Stimulated activated CD8-positive, alpha-beta memory T cell treated with anti-CD3 and anti-CD28 coated beads, Interleukin-7, amount 100 ng/mL, for 48 hours (primary cell): Measurements from ENCODE around the gene ARSG.
A peak's percentile ranks its signal among the peaks of the same experiment; 100 is the strongest.
"Not testable (repeated sequence)": the region's sequence is repeated elsewhere in the genome, so short reads cannot be mapped to it uniquely, and the experiment has no call there.

Experiments
- DNase-seq, 2 donors: peaks; one replicate each; pipeline ENCODE4 v3.0.0-alpha.2; 2020; ENCODE audit warnings: low read depth in 1 of 2; ENCODE audit errors: extremely low read depth in 1 of 2

ARSG gene

GRCh38 chr17:68276339-68276738 lies 15.0 kb upstream of the ARSG start:
- DNase-seq: not testable (repeated sequence)

GRCh38 chr17:68277807-68278206 lies 13.5 kb upstream of the ARSG start:
- DNase-seq: no peak

GRCh38 chr17:68281965-68282364 lies 9.3 kb upstream of the ARSG start:
- not testable (repeated sequence) for DNase-seq

GRCh38 chr17:68288375-68288774 lies 2.9 kb upstream of the ARSG start:
- no peak for DNase-seq

- DNase-seq: no peak
Measured at GRCh38 chr17:68288804-68289203, 2.5 kb upstream of the ARSG start.

GRCh38 chr17:68289473-68289872 lies 1.8 kb upstream of the ARSG start:
- no peak for DNase-seq

GRCh38 chr17:68289936-68290267 lies 1.4 kb upstream of the ARSG start:
- DNase-seq: no peak

GRCh38 chr17:68290268-68290954 lies 884 bp upstream of the ARSG start:
- no peak for DNase-seq

- peak; percentile 84 for DNase-seq
Measured at GRCh38 chr17:68291836-68292688, 767 bp downstream of the ARSG start.

GRCh38 chr17:68292689-68293040 lies 1.4 kb downstream of the ARSG start:
- no peak for DNase-seq

- DNase-seq: no peak
Measured at GRCh38 chr17:68293490-68294195, 2.3 kb downstream of the ARSG start.

GRCh38 chr17:68294196-68294555 lies 2.9 kb downstream of the ARSG start:
- no peak for DNase-seq

GRCh38 chr17:68294617-68295016 lies 3.3 kb downstream of the ARSG start:
- DNase-seq: no peak

- peak in 1 of 2 donors; percentile 41 for DNase-seq
Measured at GRCh38 chr17:68295086-68295485, 3.8 kb downstream of the ARSG start.

- peak in 1 of 2 donors; percentile 38 for DNase-seq
Measured at GRCh38 chr17:68296217-68297191, 5.2 kb downstream of the ARSG start.

GRCh38 chr17:68297195-68297594 lies 5.9 kb downstream of the ARSG start:
- no peak for DNase-seq

GRCh38 chr17:68298601-68299000 lies 7.3 kb downstream of the ARSG start:
- DNase-seq: no peak

- no peak for DNase-seq
Measured at GRCh38 chr17:68299817-68300216, 8.5 kb downstream of the ARSG start.

GRCh38 chr17:68301438-68301959 lies 10.2 kb downstream of the ARSG start:
- DNase-seq: no peak

- DNase-seq: no peak
Measured at GRCh38 chr17:68302066-68302564, 10.8 kb downstream of the ARSG start.
